Type B pancreatic cell (in vitro differentiated cells): ENCODE measurements around the gene CCDC142. TPM values are rescaled to one million over a fixed set of nuclear protein-coding genes. Genes with fewer than 3 reads are reported as not detected.

ENCODE experiments used
- DNase-seq: peaks from one replicate; pipeline ENCODE4 v3.0.0; 2021; ENCODE audit warnings: mixed read lengths; ENCODE audit not compliant: unreplicated experiment; ENCODE audit errors: extremely low spot score
- H3K27ac Mint-ChIP-seq: 2 replicates; pipeline ENCODE4 v1.8.0; 2021; ENCODE audit warnings: mild to moderate bottlenecking, mixed read lengths
- H3K27me3 Mint-ChIP-seq: 2 replicates; pipeline ENCODE4 v1.8.0; 2021; ENCODE audit warnings: mixed read lengths
- H3K36me3 Mint-ChIP-seq: 2 replicates; pipeline ENCODE4 v1.8.0; 2021; ENCODE audit warnings: mixed read lengths
- H3K4me1 Mint-ChIP-seq: one replicate; pipeline ENCODE4 v1.8.0; 2021; ENCODE audit warnings: mixed read lengths; ENCODE audit not compliant: unreplicated experiment
- H3K4me3 Mint-ChIP-seq: 2 replicates; pipeline ENCODE4 v1.8.0; 2021; ENCODE audit warnings: mild to moderate bottlenecking, mixed read lengths
- H3K9me3 Mint-ChIP-seq: 2 replicates; pipeline ENCODE4 v1.8.0; 2021; ENCODE audit warnings: mixed read lengths
- total RNA-seq: library from RNA; stranded (reverse); gene quantifications from 2 replicates; pipeline ENCODE4 v1.2.1, GENCODE V29; 2021; ENCODE audit warnings: low replicate concordance
- TF ChIP-seq, protein P1 (sequence below): fragments of 200-600 bp; sonication (generic); conservative IDR thresholded peaks from 2 replicates; pipeline ENCODE4 v1.5.0; 2021; ENCODE audit warnings: antibody characterized with exemption, mild to moderate bottlenecking

The CCDC142 gene
- total RNA-seq, 1 donor from 2014 or later: 30.1 TPM

DNA sequence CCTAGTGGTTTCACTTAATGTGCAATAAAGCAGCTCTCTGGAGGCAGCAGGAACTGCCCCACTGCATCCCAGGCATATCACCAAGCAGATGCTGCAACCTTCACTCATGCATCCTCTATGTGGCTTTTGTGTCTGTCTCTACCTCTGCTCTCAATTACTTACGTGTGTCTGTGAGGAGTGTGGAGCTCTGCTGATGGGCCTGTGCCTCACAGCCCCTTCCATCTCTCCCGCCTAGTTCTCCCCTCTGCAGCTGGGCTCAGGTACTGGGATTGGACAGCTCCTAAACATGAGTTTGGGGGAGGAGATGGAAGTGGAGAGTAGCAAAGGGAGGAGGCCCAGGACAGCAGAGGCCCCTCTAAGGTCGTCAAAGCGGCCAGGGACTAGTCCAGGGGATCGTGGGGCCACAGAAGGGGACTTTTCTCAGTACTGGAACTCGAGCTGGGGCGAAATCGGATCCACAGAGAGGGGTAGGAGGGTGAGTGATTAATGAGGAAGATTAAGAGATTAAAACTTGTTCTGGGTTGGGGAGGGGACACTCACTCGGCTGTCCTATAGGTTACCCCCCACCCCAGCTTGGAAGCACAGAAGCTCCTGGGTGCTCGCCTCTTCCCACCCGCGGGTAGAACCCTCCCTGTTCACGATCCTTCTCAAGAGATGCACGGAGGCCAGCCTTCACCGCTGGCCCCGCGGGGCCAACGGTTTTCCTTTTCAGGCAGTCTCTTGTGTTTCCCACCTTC is 18.7 kb upstream of the CCDC142 start:
- peaks cover 18% of the 10 kb centered on the region for H3K36me3 Mint-ChIP-seq
- TF ChIP-seq, protein P1, sequence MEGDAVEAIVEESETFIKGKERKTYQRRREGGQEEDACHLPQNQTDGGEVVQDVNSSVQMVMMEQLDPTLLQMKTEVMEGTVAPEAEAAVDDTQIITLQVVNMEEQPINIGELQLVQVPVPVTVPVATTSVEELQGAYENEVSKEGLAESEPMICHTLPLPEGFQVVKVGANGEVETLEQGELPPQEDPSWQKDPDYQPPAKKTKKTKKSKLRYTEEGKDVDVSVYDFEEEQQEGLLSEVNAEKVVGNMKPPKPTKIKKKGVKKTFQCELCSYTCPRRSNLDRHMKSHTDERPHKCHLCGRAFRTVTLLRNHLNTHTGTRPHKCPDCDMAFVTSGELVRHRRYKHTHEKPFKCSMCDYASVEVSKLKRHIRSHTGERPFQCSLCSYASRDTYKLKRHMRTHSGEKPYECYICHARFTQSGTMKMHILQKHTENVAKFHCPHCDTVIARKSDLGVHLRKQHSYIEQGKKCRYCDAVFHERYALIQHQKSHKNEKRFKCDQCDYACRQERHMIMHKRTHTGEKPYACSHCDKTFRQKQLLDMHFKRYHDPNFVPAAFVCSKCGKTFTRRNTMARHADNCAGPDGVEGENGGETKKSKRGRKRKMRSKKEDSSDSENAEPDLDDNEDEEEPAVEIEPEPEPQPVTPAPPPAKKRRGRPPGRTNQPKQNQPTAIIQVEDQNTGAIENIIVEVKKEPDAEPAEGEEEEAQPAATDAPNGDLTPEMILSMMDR: no peak
- H3K4me1 Mint-ChIP-seq: peaks cover 41% of the 10 kb centered on the region
- peak overlapping the region; percentile 86 for H3K4me3 Mint-ChIP-seq
- peak overlapping the region; percentile 54 for H3K27ac Mint-ChIP-seq
- DNase-seq: no peak
- peaks cover 87% of the 10 kb centered on the region for H3K27me3 Mint-ChIP-seq
- H3K9me3 Mint-ChIP-seq: no peaks in the 10 kb centered on the region

DNA sequence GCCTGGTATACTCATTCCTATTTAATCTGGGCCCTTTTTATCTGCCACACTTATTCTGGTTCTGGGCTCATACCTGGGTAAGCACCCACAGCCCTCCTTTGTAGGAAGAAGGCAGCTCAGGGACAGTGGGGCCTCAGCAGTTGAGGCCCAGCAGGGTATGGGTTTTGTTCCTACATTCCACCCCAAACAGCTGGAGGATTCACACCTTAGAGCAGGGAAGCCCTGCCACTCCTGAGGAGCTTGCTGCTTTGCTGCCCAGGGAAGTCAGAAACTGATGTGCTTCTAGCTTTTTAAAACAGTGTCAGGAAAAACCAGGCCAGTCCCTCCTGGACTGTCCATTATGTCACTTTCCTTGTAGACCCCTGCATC is 17.8 kb upstream of the CCDC142 start:
- peaks cover 40% of the 10 kb centered on the region for H3K4me1 Mint-ChIP-seq
- no peak overlapping the region for H3K27ac Mint-ChIP-seq
- peaks cover 21% of the 10 kb centered on the region for H3K36me3 Mint-ChIP-seq
- no peaks in the 10 kb centered on the region for H3K9me3 Mint-ChIP-seq
- no peak for DNase-seq
- TF ChIP-seq, protein P1: no peak
- peaks cover 95% of the 10 kb centered on the region for H3K27me3 Mint-ChIP-seq
- peak overlapping the region; percentile 73 for H3K4me3 Mint-ChIP-seq

DNA sequence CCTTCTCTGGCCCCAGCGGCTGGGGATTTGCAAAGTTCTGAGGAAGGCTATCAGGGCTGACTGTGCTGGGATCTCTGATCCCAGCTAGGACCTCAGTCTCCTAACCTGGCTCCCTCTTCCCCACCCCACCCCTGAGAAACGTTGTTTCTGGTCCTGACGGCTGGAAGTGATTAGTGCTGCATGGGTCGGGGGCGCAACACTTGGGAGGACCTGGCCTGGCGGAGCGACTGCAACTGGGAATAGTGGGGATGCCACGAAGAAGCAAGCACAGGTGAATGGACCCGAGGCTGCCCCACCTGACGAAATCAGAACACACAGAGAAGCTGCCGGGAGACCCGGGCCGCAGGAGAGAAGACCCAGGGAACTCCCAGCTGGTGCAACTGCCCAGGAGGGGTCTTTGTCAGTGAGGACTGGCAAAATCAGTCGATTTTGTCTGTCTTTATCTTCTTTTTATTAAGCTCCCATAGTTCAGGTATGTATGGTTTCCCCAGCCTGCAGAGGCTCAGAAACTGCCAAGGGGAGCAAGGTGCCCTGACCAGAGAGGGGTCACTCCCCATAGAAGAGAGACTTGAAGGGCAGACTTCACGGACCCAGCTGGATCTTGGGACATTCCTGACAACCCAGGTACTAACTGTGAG is 17.3 kb upstream of the CCDC142 start:
- Mint-ChIP-seq H3K4me1 (peaks cover 37% of the 10 kb centered on the region), H3K27me3 (peaks cover 94% of the 10 kb centered on the region), H3K4me3 (peak overlapping the region; percentile 73), H3K27ac (no peak overlapping the region), H3K9me3 (no peaks in the 10 kb centered on the region), H3K36me3 (peaks cover 16% of the 10 kb centered on the region)
- TF ChIP-seq, protein P1: no peak
- no peak for DNase-seq

DNA sequence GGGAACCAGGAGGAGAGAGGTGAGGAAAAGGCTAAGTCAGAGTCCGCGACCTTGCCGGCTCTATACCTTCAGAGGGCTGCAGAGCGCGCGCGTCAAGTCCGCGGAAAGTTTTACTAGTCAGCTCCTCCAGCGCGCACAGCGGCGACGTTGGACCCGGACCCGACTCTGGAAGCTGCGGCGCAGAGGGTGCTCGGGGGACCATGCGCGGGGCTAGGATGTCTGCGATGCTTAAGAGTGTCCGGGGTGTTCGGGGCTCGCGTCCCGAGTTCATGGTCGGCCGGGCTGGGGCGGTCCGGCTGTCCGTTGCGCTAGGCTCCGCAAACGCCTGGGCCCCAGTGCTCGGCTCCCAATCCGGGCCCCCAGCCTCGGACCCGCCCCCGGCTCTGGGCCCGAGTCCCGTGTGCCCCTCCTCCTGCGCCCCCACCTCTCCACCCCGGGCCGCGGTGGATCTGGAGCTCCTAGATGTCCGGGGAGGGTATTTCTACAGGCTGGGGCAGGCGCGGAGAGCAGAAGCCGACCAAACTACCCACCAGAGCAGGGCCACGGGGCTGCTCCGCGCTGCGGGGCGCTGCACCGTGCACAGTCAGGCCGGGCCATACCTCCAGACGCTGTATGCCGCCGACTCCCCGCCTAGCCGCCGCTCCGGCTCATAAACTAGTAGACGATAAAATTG is 16.6 kb upstream of the CCDC142 start, which contains the start of gene LBX2:
LBX2 (minus strand) TSS at position 337 of the 673 bp plus-strand sequence; CDS start at position 271, 66 bp downstream.
- TF ChIP-seq, protein P1: no peak
- peaks cover 32% of the 10 kb centered on the region for H3K4me1 Mint-ChIP-seq
- peaks cover 87% of the 10 kb centered on the region for H3K27me3 Mint-ChIP-seq
- H3K9me3 Mint-ChIP-seq: no peaks in the 10 kb centered on the region
- peaks cover 10% of the 10 kb centered on the region for H3K36me3 Mint-ChIP-seq
- DNase-seq: no peak
- peak within 1 kb of the TSS; percentile 73 for H3K27ac Mint-ChIP-seq
- H3K4me3 Mint-ChIP-seq: peak within 1 kb of the TSS; percentile 92

DNA sequence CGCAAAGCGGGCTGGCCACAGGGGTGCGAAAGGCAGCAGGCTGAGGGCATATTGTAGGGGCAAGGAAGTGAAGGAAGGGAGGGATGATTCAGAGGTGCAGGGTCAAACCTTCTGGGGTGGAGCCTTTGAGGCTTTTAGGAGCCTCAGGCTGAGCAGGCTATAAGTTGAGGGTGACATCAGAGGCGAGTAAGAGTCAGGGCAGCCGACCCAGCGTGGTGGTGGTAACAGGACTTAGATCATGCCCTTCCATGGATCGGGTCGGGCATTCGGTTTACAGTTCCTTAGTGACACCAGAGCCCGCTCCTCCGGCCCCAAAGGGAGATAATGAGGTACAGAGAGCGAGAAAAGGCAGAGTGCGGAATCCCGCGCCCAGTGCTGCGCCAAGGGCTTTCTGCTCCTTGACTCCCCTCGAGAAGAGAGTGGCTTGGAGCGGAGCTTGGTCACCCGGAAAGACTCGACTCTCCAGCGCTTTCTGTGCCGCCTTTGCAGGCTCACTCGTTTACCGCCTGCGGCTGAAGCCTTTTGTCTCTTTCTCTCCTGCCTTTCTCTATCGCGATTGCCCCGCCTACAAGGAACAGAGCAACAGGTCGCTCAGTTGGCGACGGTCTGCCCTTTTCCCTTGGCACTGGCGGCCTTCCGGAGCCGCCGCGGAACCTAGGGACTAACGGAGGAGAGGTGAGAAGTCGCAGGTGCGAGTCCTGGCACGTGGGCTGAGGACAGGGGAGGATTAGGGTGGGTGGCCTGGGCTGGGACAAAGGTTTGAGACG is 15.9 kb upstream of the CCDC142 start:
- H3K27ac Mint-ChIP-seq: peak overlapping the region; percentile 73
- DNase-seq: no peak
- peaks cover 80% of the 10 kb centered on the region for H3K27me3 Mint-ChIP-seq
- TF ChIP-seq, protein P1: no peak
- H3K4me1 Mint-ChIP-seq: peaks cover 32% of the 10 kb centered on the region
- no peaks in the 10 kb centered on the region for H3K9me3 Mint-ChIP-seq
- peaks cover 5% of the 10 kb centered on the region for H3K36me3 Mint-ChIP-seq
- peak overlapping the region; percentile 92 for H3K4me3 Mint-ChIP-seq
